Effector memory CD8-positive, alpha-beta T cell (primary cell): ENCODE data around the gene TANGO6.

Experiments
- ATAC-seq: fragments of 150-1000 bp; cut with Tn5 transposase; replicated peaks from 2 replicates; pipeline ENCODE4 v1.10.0; 2021; ENCODE audit warnings: mild to moderate bottlenecking, moderate library complexity
- DNase-seq, 3 experiments: peaks; one replicate each; pipeline ENCODE4 v3.0.0; 2021
- H3K27ac Mint-ChIP-seq, 2 donors: one replicate each; pipeline ENCODE4 v1.8.0; 2022; ENCODE audit warnings: mild to moderate bottlenecking in 2 of 2, mixed read lengths in 2 of 2, moderate library complexity in 2 of 2
- H3K27me3 Mint-ChIP-seq, 2 donors: one replicate each; pipeline ENCODE4 v1.8.0; 2022; ENCODE audit warnings: mixed read lengths in 2 of 2
- H3K36me3 Mint-ChIP-seq: one replicate; pipeline ENCODE4 v1.8.0; 2022; ENCODE audit warnings: mild to moderate bottlenecking, moderate library complexity, mixed read lengths; ENCODE audit not compliant: insufficient read depth
- H3K4me1 Mint-ChIP-seq, 2 donors: one replicate each; pipeline ENCODE4 v1.8.0; 2022; ENCODE audit warnings: low read depth in 2 of 2, mixed read lengths in 2 of 2
- H3K4me3 Mint-ChIP-seq, 2 donors: one replicate each; pipeline ENCODE4 v1.8.0; 2022; ENCODE audit warnings: mild to moderate bottlenecking in 2 of 2, mixed read lengths in 2 of 2, moderate library complexity in 2 of 2
- H3K9me3 Mint-ChIP-seq, 2 donors: one replicate each; pipeline ENCODE4 v1.8.0; 2022; ENCODE audit warnings: mixed read lengths in 2 of 2

The TANGO6 gene

GRCh38 chr16:69108064-69108904, 265.0 kb downstream of the TANGO6 start:
- Mint-ChIP-seq H3K36me3 (peaks cover 12% of the 10 kb centered on the region), H3K4me3 (peak overlapping the region in 1 of 2 donors; percentile 21), H3K27me3 (peaks cover 28 to 63% of the 10 kb centered on the region in 2 donors), H3K9me3 (no peaks in the 10 kb centered on the region), H3K4me1 (peaks cover 6 to 17% of the 10 kb centered on the region in 2 donors), H3K27ac (no peak overlapping the region)
- DNase-seq (no peak), ATAC-seq (no peak)

- Mint-ChIP-seq H3K36me3 (peaks cover 11% of the 10 kb centered on the region), H3K27me3 (peaks cover 28 to 57% of the 10 kb centered on the region in 2 donors), H3K27ac (no peak overlapping the region), H3K4me3 (no peak overlapping the region), H3K4me1 (peaks cover 6 to 17% of the 10 kb centered on the region in 2 donors), H3K9me3 (no peaks in the 10 kb centered on the region)
- DNase-seq (no peak), ATAC-seq (no peak)
Measured at GRCh38 chr16:69108905-69109252, 265.5 kb downstream of the TANGO6 start.

GRCh38 chr16:69109486-69110270, 266.3 kb downstream of the TANGO6 start:
- Mint-ChIP-seq H3K4me3 (peak overlapping the region in 1 of 2 donors; percentile 15), H3K27ac (no peak overlapping the region)
- no peak for DNase-seq

GRCh38 chr16:69110406-69110805, 267.1 kb downstream of the TANGO6 start:
- Mint-ChIP-seq H3K27ac (no peak overlapping the region), H3K36me3 (peaks cover 8% of the 10 kb centered on the region), H3K4me3 (no peak overlapping the region), H3K27me3 (peaks cover 18 to 42% of the 10 kb centered on the region in 2 donors), H3K4me1 (peaks cover 3 to 14% of the 10 kb centered on the region in 2 donors), H3K9me3 (no peaks in the 10 kb centered on the region)
- DNase-seq (no peak), ATAC-seq (no peak)

More at GRCh38 chr16:69109486-69110270, 266.3 kb downstream of the TANGO6 start:
- Mint-ChIP-seq H3K36me3 (peaks cover 9% of the 10 kb centered on the region), H3K9me3 (no peaks in the 10 kb centered on the region), H3K4me1 (peaks cover 6 to 17% of the 10 kb centered on the region in 2 donors), H3K27me3 (peaks cover 25 to 49% of the 10 kb centered on the region in 2 donors)
- ATAC-seq, result no peak

- peaks cover 5% of the 10 kb centered on the region for H3K36me3 Mint-ChIP-seq
- no peak for ATAC-seq
- H3K27me3 Mint-ChIP-seq, result peaks cover 14 to 36% of the 10 kb centered on the region in 2 donors
Measured at GRCh38 chr16:69111216-69111875, 268.0 kb downstream of the TANGO6 start.

GRCh38 chr16:69111876-69112230, 268.5 kb downstream of the TANGO6 start:
- Mint-ChIP-seq H3K36me3 (peaks cover 5% of the 10 kb centered on the region), H3K9me3 (no peaks in the 10 kb centered on the region), H3K4me3 (no peak overlapping the region), H3K27me3 (peaks cover 11 to 31% of the 10 kb centered on the region in 2 donors), H3K27ac (no peak overlapping the region), H3K4me1 (peaks cover 0 to 7% of the 10 kb centered on the region in 2 donors)
- ATAC-seq, result no peak
- DNase-seq, result no peak

More at GRCh38 chr16:69111216-69111875, 268.0 kb downstream of the TANGO6 start:
- DNase-seq, result no peak
- peaks cover 0 to 9% of the 10 kb centered on the region in 2 donors for H3K4me1 Mint-ChIP-seq
- H3K4me3 Mint-ChIP-seq, result no peak overlapping the region
- H3K27ac Mint-ChIP-seq, result no peak overlapping the region
- no peaks in the 10 kb centered on the region for H3K9me3 Mint-ChIP-seq

GRCh38 chr16:69112285-69113129, 269.2 kb downstream of the TANGO6 start:
- Mint-ChIP-seq H3K9me3 (no peaks in the 10 kb centered on the region), H3K4me1 (peaks cover 0 to 4% of the 10 kb centered on the region in 2 donors), H3K27me3 (peaks cover 6 to 25% of the 10 kb centered on the region in 2 donors), H3K36me3 (peaks cover 8% of the 10 kb centered on the region), H3K27ac (no peak overlapping the region), H3K4me3 (no peak overlapping the region)
- DNase-seq (peak; percentile 23 to 36 (median 35)), ATAC-seq (peak; percentile 59)

GRCh38 chr16:69113216-69113615, 269.9 kb downstream of the TANGO6 start:
- DNase-seq (no peak), ATAC-seq (no peak)
- Mint-ChIP-seq H3K4me3 (no peak overlapping the region), H3K27ac (no peak overlapping the region), H3K4me1 (peaks cover under 1 to 4% of the 10 kb centered on the region in 2 donors), H3K36me3 (peaks cover 11% of the 10 kb centered on the region), H3K9me3 (no peaks in the 10 kb centered on the region), H3K27me3 (peaks cover 2 to 18% of the 10 kb centered on the region in 2 donors)

GRCh38 chr16:69114346-69114975, 271.1 kb downstream of the TANGO6 start:
- Mint-ChIP-seq H3K9me3 (no peaks in the 10 kb centered on the region), H3K4me1 (peaks cover 3 to 4% of the 10 kb centered on the region in 2 donors), H3K27me3 (peaks cover 0 to 5% of the 10 kb centered on the region in 2 donors), H3K27ac (no peak overlapping the region), H3K4me3 (no peak overlapping the region), H3K36me3 (peaks cover 17% of the 10 kb centered on the region)
- ATAC-seq (no peak), DNase-seq (no peak)

- H3K4me1 Mint-ChIP-seq, result peaks cover 3 to 4% of the 10 kb centered on the region in 2 donors
- no peak for DNase-seq
- H3K36me3 Mint-ChIP-seq, result peaks cover 22% of the 10 kb centered on the region
- H3K9me3 Mint-ChIP-seq, result no peaks in the 10 kb centered on the region
- no peak overlapping the region for H3K27ac Mint-ChIP-seq
- no peak for ATAC-seq
- peaks cover 0 to under 1% of the 10 kb centered on the region in 2 donors for H3K27me3 Mint-ChIP-seq
- no peak overlapping the region for H3K4me3 Mint-ChIP-seq
Measured at GRCh38 chr16:69114976-69115355, 271.6 kb downstream of the TANGO6 start.

- Mint-ChIP-seq H3K4me3 (no peak overlapping the region), H3K27ac (no peak overlapping the region), H3K9me3 (no peaks in the 10 kb centered on the region), H3K36me3 (peaks cover 24% of the 10 kb centered on the region), H3K4me1 (peaks cover 3 to 4% of the 10 kb centered on the region in 2 donors), H3K27me3 (no peaks in the 10 kb centered on the region)
- ATAC-seq (no peak), DNase-seq (no peak)
Measured at GRCh38 chr16:69115361-69115760, 272.0 kb downstream of the TANGO6 start.

- H3K27me3 Mint-ChIP-seq, result no peaks in the 10 kb centered on the region
- ATAC-seq, result no peak
Measured at GRCh38 chr16:69115837-69116236, 272.5 kb downstream of the TANGO6 start.

More at GRCh38 chr16:69115837-69116236, 272.5 kb downstream of the TANGO6 start:
- no peaks in the 10 kb centered on the region for H3K9me3 Mint-ChIP-seq
- no peak overlapping the region for H3K27ac Mint-ChIP-seq
- DNase-seq, result no peak
- H3K4me3 Mint-ChIP-seq, result no peak overlapping the region
- peaks cover 3 to 4% of the 10 kb centered on the region in 2 donors for H3K4me1 Mint-ChIP-seq
- H3K36me3 Mint-ChIP-seq, result peaks cover 25% of the 10 kb centered on the region
